Stimulated activated CD8-positive, alpha-beta memory T cell treated with anti-CD3 and anti-CD28 coated beads, Interleukin-2, amount 100 ng/mL, for 1 hour (primary cell): ENCODE data around the gene COLQ.
"Not testable (repeated sequence)": the region's sequence is repeated elsewhere in the genome, so short reads cannot be mapped to it uniquely, and the experiment has no call there.

Experiments used
- DNase-seq, 2 donors: peaks; one replicate each; pipeline ENCODE4 v3.0.0-alpha.2; 2020; ENCODE audit warnings: low read depth in 2 of 2

Gene COLQ

DNA sequence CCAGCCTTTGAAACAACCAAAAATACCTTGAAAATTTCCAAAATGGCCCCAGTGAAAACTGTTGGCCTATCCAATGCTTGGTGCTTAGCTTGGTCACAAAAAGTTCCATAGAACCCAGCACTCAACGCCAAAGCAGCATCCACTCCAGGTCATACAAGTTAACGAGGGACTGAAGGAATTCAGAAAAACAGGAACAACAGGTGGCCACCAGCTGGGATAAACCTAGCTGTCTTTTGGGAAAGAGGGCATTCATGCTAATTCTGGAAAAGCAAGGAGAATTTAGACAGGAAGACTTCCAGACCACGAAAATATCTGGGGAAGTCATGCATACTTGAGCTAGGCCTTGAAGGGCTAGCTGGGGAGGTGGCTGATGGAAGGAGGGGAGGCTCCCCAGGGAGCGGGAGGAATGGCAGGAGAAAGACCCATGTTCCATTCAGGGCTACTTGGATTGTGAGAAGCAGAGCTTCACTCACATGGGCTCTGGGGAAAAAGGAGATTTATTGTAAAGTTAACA is 28.6 kb downstream of the COLQ start:
- DNase-seq, result no peak

DNA sequence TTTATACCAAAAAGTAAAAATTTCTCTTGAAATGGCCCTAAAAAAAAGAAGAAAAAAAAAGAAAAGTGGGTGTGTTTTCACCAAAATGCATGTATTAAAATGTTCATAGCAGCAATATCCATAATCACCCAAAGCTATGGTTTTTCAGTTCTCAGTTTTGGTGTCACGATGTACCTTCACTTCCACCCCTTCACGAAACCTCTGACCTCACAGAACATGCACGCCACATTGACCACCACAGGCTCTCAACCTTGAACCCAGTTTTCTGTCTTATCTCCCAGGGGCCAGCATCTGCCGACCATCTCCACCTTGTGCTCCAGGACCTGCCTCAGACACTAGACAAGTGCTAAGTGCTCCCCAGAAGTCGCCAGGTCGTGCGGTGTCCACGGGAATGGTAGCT is 30.4 kb downstream of the COLQ start:
- DNase-seq, result no peak

DNA sequence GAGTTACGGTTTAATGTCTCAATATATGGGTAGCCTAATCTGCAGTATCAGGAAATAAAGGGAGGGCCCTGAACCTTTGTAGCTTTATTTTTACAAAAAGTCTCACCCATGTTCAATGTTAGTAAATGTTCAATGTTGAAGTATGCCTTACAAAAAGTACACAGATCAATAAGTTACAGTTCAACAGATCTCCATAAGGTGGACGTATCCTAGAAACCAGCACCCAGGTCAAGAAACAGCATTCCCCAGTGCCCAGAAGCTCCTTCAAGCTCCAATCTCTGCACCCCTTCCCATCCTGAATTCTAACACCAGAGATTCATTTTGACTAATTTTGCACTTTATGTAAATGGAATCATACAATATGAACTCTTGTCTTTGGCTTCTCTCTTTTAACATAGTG is 31.3 kb downstream of the COLQ start:
- DNase-seq, result no peak

DNA sequence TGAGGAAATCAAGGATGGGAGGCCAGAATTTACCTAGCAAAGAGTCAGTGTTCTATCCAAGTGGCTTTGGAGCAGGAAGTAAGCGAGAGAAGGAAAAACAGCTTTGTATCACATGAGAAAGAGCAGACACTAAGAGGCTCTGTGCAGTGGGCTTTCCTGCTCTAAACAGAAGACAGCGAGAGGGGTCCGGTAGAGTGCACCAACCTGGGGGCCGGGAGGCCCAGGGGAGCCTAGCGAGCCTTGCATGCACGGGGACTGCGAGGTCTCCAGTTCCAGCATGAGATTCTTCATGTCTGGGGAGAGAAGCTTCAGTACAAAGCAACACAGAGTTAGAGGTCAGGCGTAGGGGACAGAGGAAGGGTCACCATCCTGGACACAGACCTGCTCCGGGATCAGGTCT is 33.5 kb downstream of the COLQ start:
- DNase-seq, result no peak

DNA sequence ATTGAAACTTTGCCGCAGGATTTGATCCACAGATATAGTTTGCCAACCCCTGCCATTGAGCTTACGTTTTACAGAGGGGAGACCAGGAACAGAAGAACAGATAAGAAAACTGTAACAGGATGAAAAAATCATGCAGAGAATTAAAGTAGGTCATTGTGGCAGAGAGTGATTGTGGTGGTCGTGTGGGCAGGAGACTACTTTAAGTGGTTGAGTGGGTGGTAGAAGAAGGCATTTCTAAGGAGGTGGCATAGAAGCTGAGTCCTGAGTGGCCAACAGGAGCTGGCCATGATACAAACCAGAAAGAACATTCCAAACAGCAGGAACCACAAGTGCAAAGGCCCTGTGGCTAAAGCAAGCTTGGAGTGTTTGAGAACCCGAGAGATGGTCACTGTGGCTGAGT is 34.5 kb downstream of the COLQ start:
- DNase-seq, result no peak

DNA sequence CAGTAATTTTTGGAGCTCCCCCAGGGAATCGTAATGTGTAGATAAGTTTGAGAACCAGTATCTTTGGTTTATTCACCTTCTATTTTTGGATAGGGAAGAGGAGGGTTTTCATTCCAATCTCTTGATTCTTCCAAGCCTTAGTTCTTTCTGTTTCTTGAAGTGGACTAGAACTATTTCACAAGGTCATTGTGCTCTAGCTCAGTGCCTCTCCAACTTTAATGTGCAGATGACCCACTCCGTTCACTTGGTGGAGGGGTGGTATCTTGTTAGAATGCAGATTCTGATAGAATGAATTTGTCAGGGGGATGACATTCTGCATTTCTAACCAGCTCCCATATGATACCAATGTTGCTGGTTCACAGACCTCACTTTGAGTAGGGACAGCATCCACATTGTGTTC is 35.5 kb downstream of the COLQ start:
- no peak for DNase-seq

DNA sequence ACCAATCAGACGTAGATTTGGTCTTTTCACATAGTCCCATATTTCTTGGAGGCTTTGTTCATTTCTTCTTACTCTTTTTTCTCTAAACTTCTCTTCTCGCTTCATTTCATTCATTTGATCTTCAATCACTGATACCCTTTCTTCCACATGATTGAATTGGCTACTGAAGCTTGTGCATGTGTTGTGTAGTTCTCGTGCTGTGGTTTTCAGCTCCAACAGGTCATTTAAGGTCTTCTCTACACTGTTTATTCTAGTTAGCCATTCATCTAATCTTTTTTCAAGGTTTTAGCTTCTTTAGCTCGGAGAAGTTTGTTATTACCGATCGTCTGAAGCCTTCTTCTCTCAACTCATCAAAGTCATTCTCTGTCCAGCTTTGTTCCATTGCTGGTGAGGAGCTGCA is 37.0 kb downstream of the COLQ start:
- not testable (repeated sequence) for DNase-seq

DNA sequence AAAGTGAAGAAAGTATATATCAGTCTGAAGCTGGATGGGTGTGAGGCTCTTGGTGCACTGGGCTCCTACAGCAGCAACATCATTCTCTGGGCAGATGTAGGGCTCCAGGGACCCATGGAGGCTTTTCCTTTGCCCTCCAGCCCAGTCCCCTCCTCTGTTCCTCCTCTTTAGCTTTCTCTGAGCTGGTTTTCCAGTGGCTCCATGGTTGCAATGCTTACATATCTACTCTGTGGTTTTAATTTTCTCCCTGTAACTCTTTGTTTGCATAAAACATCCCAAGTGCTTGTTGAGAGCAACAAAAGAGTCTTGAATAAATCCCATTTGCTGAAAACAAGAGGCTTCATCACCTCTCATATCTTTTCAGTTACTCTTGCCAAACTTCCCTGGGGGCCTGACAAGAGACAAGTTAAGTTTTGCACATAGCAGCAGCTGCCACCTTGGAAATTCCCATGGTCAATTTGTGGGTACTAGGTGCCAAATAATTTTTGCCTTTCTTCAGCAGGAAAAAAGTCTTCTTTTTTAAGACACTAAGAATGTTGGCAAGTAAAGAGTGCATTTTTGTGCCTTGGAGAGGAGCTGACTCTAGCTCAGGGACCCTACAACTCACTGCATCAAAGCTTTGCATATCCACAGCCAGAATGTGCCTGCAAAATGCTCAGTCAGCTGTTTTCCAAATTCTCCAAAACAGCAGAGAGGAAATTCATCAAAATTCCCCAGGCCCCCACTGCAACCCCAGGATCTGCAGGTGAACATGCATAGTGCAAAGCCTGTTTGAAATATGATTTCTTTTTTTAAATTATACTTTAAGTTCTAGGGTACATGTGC is 41.9 kb downstream of the COLQ start:
- DNase-seq, result no peak

DNA sequence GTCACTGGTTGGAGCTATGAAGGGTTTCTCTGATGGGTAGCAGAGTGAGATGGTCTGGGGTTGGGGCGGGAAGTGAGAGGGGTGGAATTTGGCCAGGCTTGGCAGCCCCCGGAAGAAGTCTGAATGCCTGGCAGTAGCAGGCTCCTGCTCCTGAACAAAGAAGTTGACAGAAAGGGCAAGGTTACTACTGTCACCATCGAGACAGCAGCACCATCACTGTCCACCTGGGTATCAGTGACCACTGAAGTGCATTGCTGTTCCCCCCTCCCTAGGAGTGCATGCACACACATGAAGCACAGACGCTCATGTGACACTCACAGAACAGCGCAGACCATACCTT is 42.9 kb downstream of the COLQ start:
- no peak for DNase-seq

DNA sequence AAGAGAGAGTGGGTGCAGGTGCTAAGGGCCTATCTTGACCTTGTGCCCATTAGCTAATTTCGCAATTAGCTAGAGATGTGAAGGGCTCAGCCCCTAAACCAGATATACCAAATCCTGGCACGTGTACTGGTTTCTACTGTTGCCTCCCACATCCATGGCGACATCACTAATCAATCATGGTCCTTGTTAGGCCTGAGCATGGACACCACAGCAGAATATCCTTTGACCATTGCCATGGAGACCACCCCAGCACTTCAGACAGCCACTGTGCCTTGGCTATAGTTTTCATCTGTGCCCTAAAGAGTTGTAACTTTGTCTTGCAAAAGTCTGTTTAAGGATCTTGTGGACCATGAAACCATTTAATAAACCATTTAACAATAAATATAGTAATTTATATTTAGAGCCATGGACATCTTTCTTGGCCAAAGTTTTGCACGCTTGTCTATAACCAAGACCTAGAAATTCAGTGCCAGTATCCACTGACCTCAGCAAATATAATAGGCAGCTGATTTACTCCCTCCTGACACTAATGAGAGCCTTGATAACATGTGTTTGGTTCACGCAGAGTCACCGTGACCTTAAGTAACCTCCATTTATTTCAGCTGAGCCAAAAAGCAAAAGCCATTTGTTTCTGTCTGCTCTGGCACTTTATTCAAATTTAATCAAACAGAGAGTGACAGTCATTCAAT is 43.4 kb downstream of the COLQ start:
- DNase-seq, result no peak

DNA sequence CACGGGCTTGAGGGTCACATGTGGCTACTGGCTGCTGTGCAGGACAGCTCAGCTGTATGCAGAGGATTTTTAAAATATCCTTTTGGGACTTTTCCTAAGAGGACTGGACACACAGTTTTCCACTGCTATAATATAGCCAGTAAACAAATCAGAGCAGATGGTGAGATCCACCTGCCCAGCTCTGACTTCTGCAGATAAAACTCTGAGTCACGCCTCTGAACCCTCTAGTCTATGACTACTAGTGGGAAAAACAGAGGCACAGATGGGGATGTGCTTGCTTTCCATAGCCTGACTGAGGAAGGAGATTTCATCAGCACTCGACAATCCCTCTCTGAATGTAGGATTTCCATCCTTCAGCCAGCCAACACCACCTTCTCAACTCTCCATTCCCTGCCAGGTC is 45.1 kb downstream of the COLQ start:
- no peak for DNase-seq

DNA sequence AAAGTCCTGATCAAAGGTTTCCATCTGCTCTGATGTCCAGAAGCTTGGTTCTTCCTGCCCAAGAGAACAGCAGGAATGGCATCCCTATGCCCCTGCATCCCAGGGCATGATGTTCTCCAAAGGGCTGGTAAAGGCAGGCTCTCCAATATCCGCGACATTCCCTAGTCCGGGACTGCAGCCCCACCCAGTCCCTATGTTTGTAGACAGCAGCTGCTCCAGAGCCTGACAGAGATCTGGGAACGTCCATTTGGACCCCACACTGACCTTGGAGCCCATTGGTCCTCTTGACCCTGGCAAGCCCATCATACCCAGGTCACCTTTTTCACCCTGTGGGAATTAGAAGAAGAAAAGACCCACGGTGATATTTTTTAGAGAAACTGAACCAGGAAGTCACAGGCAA is 46.3 kb downstream of the COLQ start:
- DNase-seq, result no peak

DNA sequence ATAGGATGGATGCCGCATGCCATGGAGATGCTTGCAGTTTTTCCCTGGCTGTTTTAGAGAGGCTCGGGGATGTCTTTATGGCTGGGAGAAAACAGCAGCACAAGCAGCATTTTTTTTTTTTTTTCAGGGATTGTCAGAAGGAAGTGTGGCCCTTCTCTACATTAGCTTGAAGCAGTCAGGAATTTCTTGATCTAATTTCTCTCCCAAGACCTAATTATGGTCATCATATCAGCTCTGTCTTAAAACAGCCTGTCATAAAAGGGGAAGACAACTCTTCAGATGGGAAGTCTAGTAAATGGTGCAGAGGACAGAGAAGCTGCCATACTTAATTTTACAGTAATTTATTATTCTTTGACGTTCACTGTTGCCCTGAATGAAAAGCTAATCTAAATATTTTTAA is 49.6 kb downstream of the COLQ start:
- no peak for DNase-seq

DNA sequence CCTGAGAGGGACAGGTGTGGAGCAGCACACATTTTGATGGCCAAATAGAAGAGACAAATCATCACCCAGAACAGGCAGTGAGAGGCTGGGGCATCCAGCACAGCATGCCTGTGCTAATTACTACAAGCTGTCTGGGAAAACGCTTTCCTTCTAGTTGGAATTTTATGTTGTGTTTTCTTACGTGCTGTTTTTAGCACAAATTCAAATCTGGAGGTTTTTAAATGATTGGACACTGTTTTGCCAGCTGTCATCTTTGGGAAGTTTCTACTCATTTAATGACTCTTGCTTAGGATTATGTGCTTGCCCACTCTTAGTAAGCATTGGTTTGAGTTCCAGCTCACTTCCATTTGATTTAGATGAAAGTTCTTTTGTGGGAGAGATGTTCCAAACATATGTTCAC is 50.7 kb downstream of the COLQ start:
- no peak for DNase-seq

DNA sequence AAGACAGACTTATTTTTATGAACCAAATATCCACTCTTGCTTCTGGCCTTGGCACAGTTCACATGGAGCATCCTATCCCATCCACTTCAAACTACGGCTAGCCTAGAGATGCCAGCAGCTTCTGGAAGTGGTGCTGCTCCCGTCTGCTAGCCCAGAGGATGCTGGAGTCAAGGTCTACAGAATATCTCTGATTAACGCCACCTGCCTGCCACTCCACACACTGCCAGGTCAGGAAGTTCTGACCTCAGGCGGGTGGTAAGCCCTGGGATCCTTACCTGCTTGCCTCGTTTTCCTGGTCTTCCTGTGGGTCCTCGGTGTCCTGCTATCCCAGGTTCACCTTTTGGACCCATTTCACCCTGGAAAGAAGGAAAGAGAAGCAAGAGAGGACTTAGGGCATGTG is 51.2 kb downstream of the COLQ start:
- DNase-seq, result no peak

DNA sequence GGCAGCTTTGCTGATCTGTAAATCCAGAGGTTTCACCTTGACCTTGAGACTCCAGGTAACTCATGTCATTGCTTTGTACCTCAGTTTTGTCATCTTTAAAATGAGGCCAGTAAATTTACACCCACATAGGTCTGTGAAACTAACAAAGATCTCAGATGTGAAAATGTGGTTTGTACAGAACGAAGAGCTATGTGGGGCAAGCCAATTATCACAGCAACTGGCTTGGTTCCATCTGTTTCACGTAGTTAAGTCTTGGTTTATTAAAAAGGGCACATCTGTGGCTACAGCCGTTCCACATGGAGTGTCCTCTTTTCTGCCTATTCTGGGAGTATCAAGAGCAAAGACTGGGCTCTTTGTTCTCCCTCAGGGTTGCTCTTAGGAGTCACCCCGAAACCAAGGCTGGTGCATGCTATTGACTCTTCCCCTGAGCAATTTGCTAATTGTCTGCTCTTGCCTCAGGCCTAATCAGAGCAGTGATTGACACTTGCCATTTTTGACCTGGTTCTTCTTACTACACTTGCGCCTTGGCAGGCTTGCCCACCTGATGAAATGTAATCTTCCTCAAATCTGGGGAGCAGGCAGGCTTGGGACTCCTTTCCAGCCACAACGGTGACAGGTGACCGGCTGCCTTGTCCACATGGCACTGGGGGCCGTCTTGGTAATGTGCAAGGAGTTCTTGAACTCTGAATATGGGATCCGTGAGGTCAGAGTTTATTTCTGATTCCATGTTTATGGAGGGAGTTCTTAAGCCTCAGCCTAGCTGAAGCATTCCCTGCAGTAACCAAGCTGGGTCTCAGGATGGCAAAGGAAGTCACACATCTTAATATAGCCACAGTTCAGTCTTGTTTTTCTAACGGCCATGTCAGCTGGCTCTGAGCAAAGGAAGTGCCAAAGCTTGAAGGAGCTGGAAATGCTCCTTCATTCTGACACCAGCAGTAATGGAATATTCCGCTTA is 54.0 kb downstream of the COLQ start:
- no peak for DNase-seq

DNA sequence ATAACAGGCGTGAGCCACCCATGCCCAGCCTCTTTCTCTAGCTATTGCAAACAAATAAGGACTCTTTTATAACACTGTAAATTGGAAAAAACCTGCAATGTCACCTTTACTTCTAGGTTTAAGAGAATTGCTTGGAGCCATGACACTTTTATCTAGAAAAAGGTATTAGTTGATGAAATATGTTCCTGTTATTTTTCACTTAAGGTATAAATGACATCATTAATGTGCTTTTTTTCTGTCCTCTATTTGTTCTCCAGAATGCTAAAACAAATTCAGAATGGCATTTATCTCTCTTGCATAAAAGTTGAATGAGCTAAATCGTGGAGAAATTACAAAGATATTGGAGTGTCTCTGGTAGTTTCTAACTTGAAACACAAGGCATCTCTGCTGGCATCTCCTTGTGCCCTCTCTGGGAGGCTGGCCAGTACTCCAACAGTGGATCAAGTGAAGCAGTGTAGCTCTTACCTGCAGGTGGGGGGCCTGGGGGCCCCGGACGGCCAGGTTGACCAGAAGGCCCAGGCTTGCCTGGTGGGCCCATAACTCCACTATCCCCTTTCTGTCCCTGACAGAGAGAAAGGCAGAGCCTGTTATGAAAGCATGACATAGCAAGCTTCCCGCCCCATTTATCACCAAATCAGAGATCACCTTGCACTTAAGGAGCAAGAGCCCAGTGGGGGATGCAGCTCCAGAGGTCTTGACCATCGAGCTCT is 55.5 kb downstream of the COLQ start:
- DNase-seq, result no peak

DNA sequence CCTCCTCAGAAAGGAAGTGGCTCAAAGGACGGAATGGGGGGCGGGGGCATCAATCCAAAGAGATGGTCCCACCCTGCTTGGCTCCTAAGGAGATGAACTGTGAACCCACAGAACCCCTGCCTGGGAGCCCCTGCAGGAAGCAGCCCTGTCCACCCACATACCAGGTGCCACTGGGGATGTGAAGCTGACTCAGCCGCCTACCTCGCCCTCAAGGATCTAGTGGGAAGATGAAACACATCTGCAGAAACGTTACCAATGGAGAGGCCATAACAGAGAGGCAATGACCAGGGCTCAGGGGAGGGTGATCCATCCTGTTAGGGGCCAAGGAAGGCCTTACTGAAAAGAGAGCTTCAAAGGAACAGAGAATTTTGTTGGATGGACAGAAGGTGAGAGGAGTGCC is 59.1 kb downstream of the COLQ start:
- DNase-seq, result no peak

DNA sequence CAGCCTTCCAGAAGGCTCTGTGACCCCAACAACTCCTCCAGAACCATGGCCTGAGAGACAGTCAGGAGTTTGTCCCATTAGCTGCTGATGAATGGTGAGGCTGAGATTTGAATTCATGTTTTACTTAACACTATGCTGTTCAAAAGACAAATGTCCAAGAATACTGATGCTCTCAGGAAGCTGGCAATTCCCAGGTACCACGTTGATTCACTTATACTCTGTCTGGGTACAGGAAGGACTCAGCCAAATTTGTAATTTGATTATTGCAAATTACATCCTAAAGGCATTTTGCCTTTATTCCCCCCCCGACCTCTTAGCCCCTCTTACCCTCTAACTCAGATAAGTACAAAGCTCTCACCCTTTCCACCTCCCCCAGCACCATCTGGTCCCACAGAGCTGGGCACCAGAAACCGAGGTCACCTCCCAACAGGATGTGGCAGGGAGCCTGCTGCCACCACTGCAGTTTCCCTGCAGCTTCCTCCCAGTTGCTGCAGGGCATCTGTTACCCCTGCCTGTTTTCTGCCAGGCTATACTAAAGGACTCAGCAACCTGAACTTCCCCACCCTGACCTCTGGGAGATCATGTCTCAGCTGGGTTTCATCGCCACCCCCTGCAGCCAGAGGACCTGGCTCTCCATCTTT is 60.5 kb downstream of the COLQ start:
- no peak for DNase-seq

DNA sequence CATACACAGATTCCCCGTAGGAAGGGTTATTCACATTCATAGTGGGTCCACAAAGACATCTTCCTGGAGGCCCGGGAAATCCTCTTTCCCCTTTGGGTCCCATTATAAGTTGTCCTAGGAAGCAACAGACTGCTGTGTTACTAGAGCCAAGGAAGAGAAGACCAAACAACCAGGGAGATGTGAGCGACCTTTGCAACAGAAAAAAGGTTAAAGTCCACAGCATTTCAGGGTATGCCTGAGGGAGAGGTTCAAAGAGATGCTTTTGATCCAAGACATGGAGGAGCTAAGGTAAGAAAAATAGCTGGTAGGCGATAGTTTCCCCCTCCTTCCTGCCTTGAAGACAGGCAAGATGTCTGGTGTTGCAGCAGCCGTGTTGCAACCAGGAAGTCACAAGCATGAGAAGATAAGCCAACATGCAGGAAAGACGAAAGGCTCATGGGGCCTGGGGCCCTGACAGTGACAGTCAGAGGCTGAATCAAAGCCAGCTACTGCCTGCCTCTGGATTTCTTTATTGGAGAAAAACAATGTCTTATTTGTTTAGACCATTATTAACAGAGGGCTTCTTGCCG is 63.2 kb downstream of the COLQ start:
- no peak for DNase-seq

DNA sequence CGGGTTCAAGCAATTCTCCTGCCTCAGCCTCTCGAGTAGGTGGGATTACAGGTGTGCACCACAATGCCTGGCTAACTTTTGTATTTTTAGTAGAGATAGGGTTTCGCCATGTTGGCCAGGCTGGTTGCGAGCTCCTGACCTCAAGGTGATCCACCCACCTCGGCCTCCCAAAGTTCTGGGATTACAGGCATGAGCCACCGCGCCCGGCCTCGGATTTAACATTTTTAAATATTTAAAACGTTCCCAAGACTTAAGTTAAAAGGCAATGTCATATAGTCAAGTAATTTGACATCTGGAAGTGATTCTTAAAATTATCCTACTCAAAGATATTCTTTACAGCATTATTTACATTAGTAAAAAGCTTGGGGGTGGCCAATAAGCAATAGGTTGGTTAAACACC is 64.6 kb downstream of the COLQ start:
- not testable (repeated sequence) for DNase-seq
